Endodermal cell (in vitro differentiated cells): ENCODE measurements around the gene CACNA1H. TPM values are rescaled to one million over a fixed set of nuclear protein-coding genes. Genes with fewer than 3 reads are reported as not detected.

ENCODE experiments used
- DNase-seq: peaks from one replicate; pipeline ENCODE4 v3.0.0-alpha.2; 2017
- H3K27ac ChIP-seq: 2 replicates; pipeline ENCODE4 v1.5.1; 2013; ENCODE audit warnings: mild to moderate bottlenecking, low read depth, low read length, moderate library complexity
- H3K27me3 ChIP-seq: 2 replicates; pipeline ENCODE4 v1.6.1; 2013; ENCODE audit warnings: mild to moderate bottlenecking, low read length, moderate library complexity; ENCODE audit not compliant: insufficient read depth, control insufficient read depth, poor library complexity, severe bottlenecking
- H3K36me3 ChIP-seq: 2 replicates; pipeline ENCODE4 v1.7.0; 2013; ENCODE audit warnings: mild to moderate bottlenecking, low read length, moderate library complexity; ENCODE audit not compliant: control insufficient read depth, insufficient read depth
- H3K4me1 ChIP-seq: one replicate; pipeline ENCODE4 v1.7.0; 2013; ENCODE audit warnings: low read length; ENCODE audit not compliant: control insufficient read depth, insufficient read depth
- H3K4me3 ChIP-seq: 2 replicates; pipeline ENCODE4 v1.5.1; 2013; ENCODE audit warnings: mild to moderate bottlenecking, low read length, moderate library complexity
- H3K9ac ChIP-seq: 2 replicates; pipeline ENCODE4 v1.6.1; 2013; ENCODE audit warnings: mild to moderate bottlenecking, low read length, moderate library complexity; ENCODE audit not compliant: poor library complexity, severe bottlenecking; ENCODE audit errors: extremely low read depth
- H3K9me3 ChIP-seq: 2 replicates; pipeline ENCODE4 v1.6.1; 2013; ENCODE audit warnings: mild to moderate bottlenecking, low read length, moderate library complexity; ENCODE audit not compliant: control insufficient read depth
- H3K27ac Mint-ChIP-seq: 2 replicates; pipeline ENCODE4 v1.8.0; 2020; ENCODE audit warnings: mixed read lengths
- H3K27me3 Mint-ChIP-seq: 2 replicates; pipeline ENCODE4 v1.8.0; 2021; ENCODE audit warnings: mild to moderate bottlenecking, mixed read lengths; ENCODE audit not compliant: insufficient read depth
- H3K36me3 Mint-ChIP-seq: 2 replicates; pipeline ENCODE4 v1.8.0; 2020; ENCODE audit warnings: low read depth, mixed read lengths
- H3K4me1 Mint-ChIP-seq: 2 replicates; pipeline ENCODE4 v1.8.0; 2020; ENCODE audit warnings: mixed read lengths
- H3K4me3 Mint-ChIP-seq: 2 replicates; pipeline ENCODE4 v1.8.0; 2020; ENCODE audit warnings: mild to moderate bottlenecking, moderate library complexity, mixed read lengths
- H3K9me3 Mint-ChIP-seq: 2 replicates; pipeline ENCODE4 v1.8.0; 2020; ENCODE audit warnings: mild to moderate bottlenecking, mixed read lengths
- WGBS, 2 experiments: methylation state at CpG; one replicate each; pipeline versions ENCODE4 v1.1.5 to v1.1.7; 2013; ENCODE audit warnings: missing lambda C conversion rate in 2 of 2, mixed read lengths in 1 of 2; ENCODE audit not compliant: insufficient coverage in 1 of 2, insufficient read length in 1 of 2; 5-methylcytosine and 5-hydroxymethylcytosine counted together
- total RNA-seq, 2 donors: library from RNA; stranded (reverse); fragmentation: NEBNext Ultra II Directional in 1 of 2; extraction: Animal tissue kit (Norgen Biotek cat#: 25700) in 1 of 2; gene quantifications; 2 replicates in 1 of 2; 3 replicates in 1 of 2; pipeline ENCODE4 v1.2.1, GENCODE V29; 2021
- TF ChIP-seq, protein P1 (sequence below): fragments of 200-600 bp; sonication (generic); conservative IDR thresholded peaks from 2 replicates; pipeline ENCODE4 v1.5.0; 2021; ENCODE audit warnings: antibody characterized with exemption, mild to moderate bottlenecking

CACNA1H gene
- total RNA-seq, 2 donors from 2014 or later = 31.6 to 45.0 TPM

- H3K9ac ChIP-seq = no peak overlapping the region
- H3K36me3 ChIP-seq = peaks cover 7% of the 10 kb centered on the region
- Mint-ChIP-seq H3K4me1 (no peaks in the 10 kb centered on the region), H3K27me3 (no peaks in the 10 kb centered on the region), H3K9me3 (no peaks in the 10 kb centered on the region), H3K27ac (no peak overlapping the region), H3K4me3 (no peak overlapping the region), H3K36me3 (peaks cover 11% of the 10 kb centered on the region)
- H3K4me1 ChIP-seq = no peaks in the 10 kb centered on the region
- H3K27ac ChIP-seq = no peak overlapping the region
- H3K4me3 ChIP-seq = no peak overlapping the region
- 89 to 97% methylated on average over 8 to 23 of the region's 23 CpGs for WGBS, 2 experiments
- H3K27me3 ChIP-seq = no peaks in the 10 kb centered on the region
- H3K9me3 ChIP-seq = no peaks in the 10 kb centered on the region
- no peak for DNase-seq
- TF ChIP-seq, protein P1, sequence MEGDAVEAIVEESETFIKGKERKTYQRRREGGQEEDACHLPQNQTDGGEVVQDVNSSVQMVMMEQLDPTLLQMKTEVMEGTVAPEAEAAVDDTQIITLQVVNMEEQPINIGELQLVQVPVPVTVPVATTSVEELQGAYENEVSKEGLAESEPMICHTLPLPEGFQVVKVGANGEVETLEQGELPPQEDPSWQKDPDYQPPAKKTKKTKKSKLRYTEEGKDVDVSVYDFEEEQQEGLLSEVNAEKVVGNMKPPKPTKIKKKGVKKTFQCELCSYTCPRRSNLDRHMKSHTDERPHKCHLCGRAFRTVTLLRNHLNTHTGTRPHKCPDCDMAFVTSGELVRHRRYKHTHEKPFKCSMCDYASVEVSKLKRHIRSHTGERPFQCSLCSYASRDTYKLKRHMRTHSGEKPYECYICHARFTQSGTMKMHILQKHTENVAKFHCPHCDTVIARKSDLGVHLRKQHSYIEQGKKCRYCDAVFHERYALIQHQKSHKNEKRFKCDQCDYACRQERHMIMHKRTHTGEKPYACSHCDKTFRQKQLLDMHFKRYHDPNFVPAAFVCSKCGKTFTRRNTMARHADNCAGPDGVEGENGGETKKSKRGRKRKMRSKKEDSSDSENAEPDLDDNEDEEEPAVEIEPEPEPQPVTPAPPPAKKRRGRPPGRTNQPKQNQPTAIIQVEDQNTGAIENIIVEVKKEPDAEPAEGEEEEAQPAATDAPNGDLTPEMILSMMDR = no peak
These were observed 57.6 kb downstream of the CACNA1H start for GRCh38 chr16:1210461-1210860.

GRCh38 chr16:1211451-1212268, 58.8 kb downstream of the CACNA1H start:
- no peaks in the 10 kb centered on the region for H3K27me3 ChIP-seq
- no peak overlapping the region for H3K4me3 ChIP-seq
- no peak overlapping the region for H3K27ac ChIP-seq
- no peak overlapping the region for H3K4me3 Mint-ChIP-seq
- H3K36me3 Mint-ChIP-seq = peaks cover 10% of the 10 kb centered on the region
- no peak for DNase-seq
- 94 to 95% methylated on average over 39 to 65 of the region's 65 CpGs for WGBS, 2 experiments
- H3K9me3 ChIP-seq = no peaks in the 10 kb centered on the region
- H3K4me1 ChIP-seq = no peaks in the 10 kb centered on the region
- no peak overlapping the region for H3K27ac Mint-ChIP-seq
- H3K9me3 Mint-ChIP-seq = no peaks in the 10 kb centered on the region
- H3K4me1 Mint-ChIP-seq = no peaks in the 10 kb centered on the region
- peaks cover 7% of the 10 kb centered on the region for H3K36me3 ChIP-seq
- TF ChIP-seq, protein P1 = no peak
- no peaks in the 10 kb centered on the region for H3K27me3 Mint-ChIP-seq
- no peak overlapping the region for H3K9ac ChIP-seq

DNA sequence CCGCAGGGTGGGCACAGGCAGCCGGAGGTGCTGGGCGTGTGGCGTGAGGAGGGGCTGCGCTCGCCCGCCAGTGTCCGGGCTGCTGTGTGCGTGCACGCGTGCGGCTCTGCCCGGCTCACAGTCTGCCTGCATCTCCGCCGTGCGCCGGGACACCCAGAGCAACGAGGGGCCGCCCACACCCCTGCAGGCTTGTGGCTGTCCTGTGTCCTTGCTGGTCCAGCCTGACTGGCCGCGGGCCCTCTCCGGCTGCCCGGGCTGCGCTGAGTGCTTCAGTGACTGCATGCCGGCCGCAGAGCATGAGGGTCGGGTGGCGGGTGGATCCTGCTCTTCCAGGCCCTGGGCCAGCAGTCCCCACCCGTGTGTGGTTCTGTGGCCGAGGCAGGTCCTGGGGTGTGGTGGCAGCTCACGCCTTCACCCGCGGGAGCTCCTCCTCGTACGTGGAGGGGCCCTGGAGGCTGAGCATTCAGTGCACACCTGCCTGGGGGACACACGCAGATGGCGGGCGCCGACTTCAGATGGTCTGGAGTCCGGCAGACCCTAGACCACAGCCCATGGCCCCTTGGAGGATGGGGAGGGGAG, 59.8 kb downstream of the CACNA1H start:
- TF ChIP-seq, protein P1 = no peak
- no peak for DNase-seq
- no peaks in the 10 kb centered on the region for H3K9me3 Mint-ChIP-seq
- H3K27me3 Mint-ChIP-seq = no peaks in the 10 kb centered on the region
- 95 to 97% methylated on average over 24 to 40 of the region's 40 CpGs for WGBS, 2 experiments
- H3K4me3 Mint-ChIP-seq = no peak overlapping the region
- no peak overlapping the region for H3K27ac ChIP-seq
- no peaks in the 10 kb centered on the region for H3K27me3 ChIP-seq
- H3K36me3 ChIP-seq = no peaks in the 10 kb centered on the region
- H3K4me1 Mint-ChIP-seq = no peaks in the 10 kb centered on the region
- H3K4me1 ChIP-seq = no peaks in the 10 kb centered on the region
- peaks cover 10% of the 10 kb centered on the region for H3K36me3 Mint-ChIP-seq
- no peaks in the 10 kb centered on the region for H3K9me3 ChIP-seq
- no peak overlapping the region for H3K4me3 ChIP-seq
- H3K27ac Mint-ChIP-seq = no peak overlapping the region
- no peak overlapping the region for H3K9ac ChIP-seq
